PC-9 (cell line): ENCODE measurements around the gene C10orf71.

Experiments used
- EZH2 ChIP-seq: fragments of 200-600 bp; sonication (generic); IDR thresholded peaks from 2 replicates; pipeline ENCODE4 v1.8.0; 2017; ENCODE audit warnings: antibody characterized with exemption, low read depth
- TF ChIP-seq, protein P1 (sequence below): fragments of 200-600 bp; sonication (generic); conservative IDR thresholded peaks from 2 replicates; pipeline ENCODE4 v1.6.1; 2017; ENCODE audit warnings: mixed run types, antibody characterized with exemption, mild to moderate bottlenecking, moderate library complexity

DNA sequence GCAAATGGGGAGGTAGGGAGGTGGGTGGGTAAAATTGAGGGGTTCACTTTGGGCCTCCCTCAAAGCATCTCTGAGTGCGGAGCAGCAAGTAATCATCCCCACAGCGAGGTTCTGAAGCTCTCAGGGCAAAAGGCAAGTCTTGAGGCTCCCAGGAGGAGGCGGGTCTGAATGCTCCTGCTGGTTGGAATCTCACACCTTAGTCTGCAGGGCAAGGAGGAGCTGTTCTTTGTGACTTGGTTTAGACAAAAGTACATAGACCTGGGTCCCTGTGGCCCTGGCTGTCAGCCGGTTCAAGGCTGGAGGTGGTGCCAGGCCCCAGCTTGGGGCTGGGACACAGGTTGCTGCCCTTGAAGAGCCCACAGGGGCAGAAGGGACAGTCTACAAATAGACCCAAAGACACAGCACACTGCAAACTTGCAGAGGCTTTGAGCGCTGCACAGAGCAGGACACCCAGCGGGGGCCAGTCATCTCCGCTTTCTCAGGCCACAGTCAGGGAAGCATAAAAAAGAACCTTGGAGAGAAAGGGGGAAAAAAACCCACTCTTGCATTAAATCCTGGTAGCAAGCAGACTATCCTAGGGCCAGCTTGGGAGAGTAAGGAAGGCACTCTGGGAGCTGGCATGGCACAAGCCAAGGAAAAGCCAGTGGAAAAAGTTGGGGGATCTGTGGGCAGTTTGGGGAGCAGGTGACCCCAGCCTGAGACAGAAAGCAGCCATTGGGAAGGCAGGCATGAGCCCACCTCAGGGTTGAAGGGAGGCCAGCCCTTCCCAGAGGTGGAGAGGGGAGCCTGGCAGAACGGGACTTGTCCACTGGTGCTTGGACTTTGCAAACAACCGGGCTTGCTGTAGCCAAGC is 926 bp upstream of the C10orf71 start:
- TF ChIP-seq, protein P1, sequence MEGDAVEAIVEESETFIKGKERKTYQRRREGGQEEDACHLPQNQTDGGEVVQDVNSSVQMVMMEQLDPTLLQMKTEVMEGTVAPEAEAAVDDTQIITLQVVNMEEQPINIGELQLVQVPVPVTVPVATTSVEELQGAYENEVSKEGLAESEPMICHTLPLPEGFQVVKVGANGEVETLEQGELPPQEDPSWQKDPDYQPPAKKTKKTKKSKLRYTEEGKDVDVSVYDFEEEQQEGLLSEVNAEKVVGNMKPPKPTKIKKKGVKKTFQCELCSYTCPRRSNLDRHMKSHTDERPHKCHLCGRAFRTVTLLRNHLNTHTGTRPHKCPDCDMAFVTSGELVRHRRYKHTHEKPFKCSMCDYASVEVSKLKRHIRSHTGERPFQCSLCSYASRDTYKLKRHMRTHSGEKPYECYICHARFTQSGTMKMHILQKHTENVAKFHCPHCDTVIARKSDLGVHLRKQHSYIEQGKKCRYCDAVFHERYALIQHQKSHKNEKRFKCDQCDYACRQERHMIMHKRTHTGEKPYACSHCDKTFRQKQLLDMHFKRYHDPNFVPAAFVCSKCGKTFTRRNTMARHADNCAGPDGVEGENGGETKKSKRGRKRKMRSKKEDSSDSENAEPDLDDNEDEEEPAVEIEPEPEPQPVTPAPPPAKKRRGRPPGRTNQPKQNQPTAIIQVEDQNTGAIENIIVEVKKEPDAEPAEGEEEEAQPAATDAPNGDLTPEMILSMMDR, result no peak
- no peak for TF ChIP-seq EZH2
